Natural killer cell (primary cell): ENCODE data around the gene MAP6D1. TPM values are rescaled to one million over a fixed set of nuclear protein-coding genes. Genes with fewer than 3 reads are reported as not detected.

ENCODE experiments used
- ATAC-seq, 3 donors: fragments of 150-1000 bp in 2 of 3; fragments of 200-7000 bp in 1 of 3; cut with Tn5 transposase; 1 replicate in 1 of 3; 2 replicates in 2 of 3; pipeline ENCODE4 v1.10.0; 2021; ENCODE audit warnings: mild to moderate bottlenecking in 2 of 3, moderate library complexity in 2 of 3
- DNase-seq, 2 donors: peaks; one replicate each; pipeline versions ENCODE4 v3.0.0 to v3.0.0-alpha.2; 2013 to 2021; ENCODE audit warnings: mixed read lengths in 1 of 2
- H3K27ac ChIP-seq: one replicate; pipeline ENCODE4 v1.5.1; 2013; ENCODE audit warnings: mild to moderate bottlenecking, low read length
- H3K27me3 ChIP-seq: one replicate; pipeline ENCODE4 v1.6.1; 2013; ENCODE audit warnings: low read length; ENCODE audit not compliant: control insufficient read depth, insufficient read depth
- H3K36me3 ChIP-seq: one replicate; pipeline ENCODE4 v1.6.1; 2013; ENCODE audit warnings: low read length; ENCODE audit not compliant: control insufficient read depth, insufficient read depth
- H3K4me1 ChIP-seq: one replicate; pipeline ENCODE4 v1.6.1; 2013; ENCODE audit warnings: low read length; ENCODE audit not compliant: control insufficient read depth, insufficient read depth
- H3K4me3 ChIP-seq: one replicate; pipeline ENCODE4 v1.5.1; 2013; ENCODE audit warnings: low read length
- H3K9me3 ChIP-seq: one replicate; pipeline ENCODE4 v1.6.1; 2013; ENCODE audit warnings: low read length; ENCODE audit not compliant: control insufficient read depth, insufficient read depth
- H3K27ac Mint-ChIP-seq, 2 donors: one replicate each; pipeline ENCODE4 v1.8.0; 2022; ENCODE audit warnings: mild to moderate bottlenecking in 2 of 2, mixed read lengths in 2 of 2, moderate library complexity in 1 of 2
- H3K27me3 Mint-ChIP-seq, 2 donors: one replicate each; pipeline ENCODE4 v1.8.0; 2022; ENCODE audit warnings: low read depth in 2 of 2, mixed read lengths in 2 of 2
- H3K36me3 Mint-ChIP-seq: one replicate; pipeline ENCODE4 v1.8.0; 2022; ENCODE audit warnings: mixed read lengths
- H3K4me1 Mint-ChIP-seq, 2 donors: one replicate each; pipeline ENCODE4 v1.8.0; 2022; ENCODE audit warnings: mixed read lengths in 2 of 2
- H3K4me3 Mint-ChIP-seq: one replicate; pipeline ENCODE4 v1.8.0; 2022; ENCODE audit warnings: mild to moderate bottlenecking, moderate library complexity, mixed read lengths
- H3K9me3 Mint-ChIP-seq, 2 donors: one replicate each; pipeline ENCODE4 v1.8.0; 2022; ENCODE audit warnings: mixed read lengths in 2 of 2
- WGBS: methylation state at CpG from one replicate; pipeline ENCODE4 v1.1.7; 2013; ENCODE audit warnings: missing lambda C conversion rate; ENCODE audit not compliant: insufficient coverage; 5-methylcytosine and 5-hydroxymethylcytosine counted together
- intact Hi-C: fragments of 100-400 bp; cut with micrococcal nuclease; formaldehyde crosslinking; loops from one replicate; pipeline ENCODE4 v1.14.2; 2022
- total RNA-seq, 4 donors: library from RNA; stranded (reverse); fragments of 120-200 nt in 1 of 4; gene quantifications; one replicate each; pipeline versions ENCODE4 v1.2.3 to v1.2.4, GENCODE V29; 2013 to 2022
- TF ChIP-seq, protein P1 (sequence below): fragments of 200-600 bp; IDR thresholded peaks from one replicate; pipeline ENCODE4 v1.8.0; 2022; ENCODE audit warnings: antibody characterized with exemption

The MAP6D1 gene
- total RNA-seq, 3 donors from 2014 or later (not counting 1 experiment from before 2014, with no cell fraction given), result 0.70 to 2.4 TPM; not detected in 1

DNA sequence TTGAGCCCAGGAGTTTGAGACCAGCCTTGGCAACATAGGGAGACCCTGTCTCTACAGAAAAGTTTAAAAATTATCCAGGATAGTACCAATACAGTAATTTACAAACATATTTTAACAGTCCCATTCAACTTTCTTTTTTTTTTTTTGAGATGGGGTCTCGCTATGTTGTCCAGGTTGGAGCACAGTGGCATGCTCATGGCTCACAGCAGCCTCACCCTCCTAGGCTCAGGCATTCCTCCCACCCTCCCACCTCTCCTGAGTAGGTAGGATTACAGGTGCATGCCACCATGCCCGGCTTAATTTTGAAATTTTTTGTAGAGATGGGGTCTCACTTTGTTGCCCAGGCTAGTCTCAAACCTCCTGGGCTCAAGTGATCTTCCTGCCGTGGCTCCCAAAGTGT lies 12.5 kb upstream of the MAP6D1 start:
- no peaks in the 10 kb centered on the region for H3K4me1 Mint-ChIP-seq
- no peak overlapping the region for H3K4me3 ChIP-seq
- no peaks in the 10 kb centered on the region for H3K4me1 ChIP-seq
- no peaks in the 10 kb centered on the region for H3K9me3 Mint-ChIP-seq
- no peak overlapping the region for H3K27ac Mint-ChIP-seq
- TF ChIP-seq, protein P1, sequence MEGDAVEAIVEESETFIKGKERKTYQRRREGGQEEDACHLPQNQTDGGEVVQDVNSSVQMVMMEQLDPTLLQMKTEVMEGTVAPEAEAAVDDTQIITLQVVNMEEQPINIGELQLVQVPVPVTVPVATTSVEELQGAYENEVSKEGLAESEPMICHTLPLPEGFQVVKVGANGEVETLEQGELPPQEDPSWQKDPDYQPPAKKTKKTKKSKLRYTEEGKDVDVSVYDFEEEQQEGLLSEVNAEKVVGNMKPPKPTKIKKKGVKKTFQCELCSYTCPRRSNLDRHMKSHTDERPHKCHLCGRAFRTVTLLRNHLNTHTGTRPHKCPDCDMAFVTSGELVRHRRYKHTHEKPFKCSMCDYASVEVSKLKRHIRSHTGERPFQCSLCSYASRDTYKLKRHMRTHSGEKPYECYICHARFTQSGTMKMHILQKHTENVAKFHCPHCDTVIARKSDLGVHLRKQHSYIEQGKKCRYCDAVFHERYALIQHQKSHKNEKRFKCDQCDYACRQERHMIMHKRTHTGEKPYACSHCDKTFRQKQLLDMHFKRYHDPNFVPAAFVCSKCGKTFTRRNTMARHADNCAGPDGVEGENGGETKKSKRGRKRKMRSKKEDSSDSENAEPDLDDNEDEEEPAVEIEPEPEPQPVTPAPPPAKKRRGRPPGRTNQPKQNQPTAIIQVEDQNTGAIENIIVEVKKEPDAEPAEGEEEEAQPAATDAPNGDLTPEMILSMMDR, result no peak
- H3K9me3 ChIP-seq, result no peaks in the 10 kb centered on the region
- H3K36me3 ChIP-seq, result peaks cover 50% of the 10 kb centered on the region
- no peak overlapping the region for H3K4me3 Mint-ChIP-seq
- 94% methylated on average over 2 of the region's 3 CpGs for WGBS
- no peak for DNase-seq
- H3K27ac ChIP-seq, result no peak overlapping the region
- ATAC-seq, result no peak
- H3K36me3 Mint-ChIP-seq, result peaks cover 13% of the 10 kb centered on the region
- no peaks in the 10 kb centered on the region for H3K27me3 Mint-ChIP-seq
- intact Hi-C loops, result no loop called here
- no peaks in the 10 kb centered on the region for H3K27me3 ChIP-seq

DNA sequence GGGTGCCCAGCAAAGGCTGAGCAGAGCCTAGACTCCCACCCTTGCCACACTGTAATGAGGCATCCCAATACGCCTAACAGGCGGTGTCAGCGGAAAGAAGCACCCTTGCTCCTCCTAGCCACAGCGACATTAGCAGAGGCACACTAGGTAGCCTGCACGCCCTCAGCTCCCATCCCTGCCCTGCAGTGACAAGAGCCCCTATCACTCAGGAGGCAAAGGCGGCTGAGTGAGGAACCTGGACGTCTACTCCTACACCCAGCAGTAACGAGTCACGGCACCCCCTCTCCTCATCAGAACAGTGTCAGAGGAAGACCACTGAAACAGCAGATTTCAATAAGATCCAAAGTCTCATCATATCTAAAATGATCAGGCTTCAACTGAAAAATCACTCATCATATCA lies 12.0 kb upstream of the MAP6D1 start:
- H3K9me3 ChIP-seq, result no peaks in the 10 kb centered on the region
- H3K4me3 Mint-ChIP-seq, result no peak overlapping the region
- no peaks in the 10 kb centered on the region for H3K9me3 Mint-ChIP-seq
- H3K4me1 Mint-ChIP-seq, result no peaks in the 10 kb centered on the region
- H3K27ac ChIP-seq, result no peak overlapping the region
- TF ChIP-seq, protein P1, result no peak
- peaks cover 13% of the 10 kb centered on the region for H3K36me3 Mint-ChIP-seq
- H3K27ac Mint-ChIP-seq, result no peak overlapping the region
- H3K36me3 ChIP-seq, result peaks cover 54% of the 10 kb centered on the region
- no peaks in the 10 kb centered on the region for H3K27me3 ChIP-seq
- no peak for ATAC-seq
- DNase-seq, result no peak
- 95% methylated on average over 9 of the region's 9 CpGs for WGBS
- no peaks in the 10 kb centered on the region for H3K4me1 ChIP-seq
- H3K4me3 ChIP-seq, result no peak overlapping the region
- intact Hi-C loops, result no loop called here
- H3K27me3 Mint-ChIP-seq, result no peaks in the 10 kb centered on the region

DNA sequence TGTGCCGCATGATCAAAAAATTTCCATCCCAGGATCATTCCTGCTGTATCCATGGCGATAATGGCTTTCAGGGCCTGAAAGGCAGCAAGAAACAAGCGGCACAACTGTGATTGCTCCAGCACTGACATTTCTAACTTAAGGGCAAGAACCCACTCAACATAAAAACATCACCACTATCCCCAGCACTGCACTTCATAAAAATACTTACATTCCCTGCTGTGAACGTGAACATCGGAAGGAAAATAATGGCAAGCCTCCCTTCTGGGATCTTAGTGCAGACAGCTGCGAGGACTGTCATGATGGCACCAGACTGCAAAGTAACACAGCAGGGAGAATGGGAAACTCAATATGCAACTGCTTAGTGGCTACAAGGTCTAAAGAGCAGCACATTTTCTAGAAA lies 8.1 kb upstream of the MAP6D1 start:
- Histone ChIP-seq H3K9me3 (no peaks in the 10 kb centered on the region), H3K36me3 (peaks cover 34% of the 10 kb centered on the region), H3K4me1 (no peaks in the 10 kb centered on the region), H3K27me3 (no peaks in the 10 kb centered on the region), H3K4me3 (no peak overlapping the region), H3K27ac (no peak overlapping the region)
- intact Hi-C loops, result no loop called here
- Mint-ChIP-seq H3K9me3 (no peaks in the 10 kb centered on the region), H3K27ac (no peak overlapping the region), H3K4me1 (no peaks in the 10 kb centered on the region), H3K27me3 (no peaks in the 10 kb centered on the region), H3K36me3 (no peaks in the 10 kb centered on the region), H3K4me3 (no peak overlapping the region)
- DNase-seq, result no peak
- TF ChIP-seq, protein P1, result no peak
- ATAC-seq, result no peak
- WGBS, result 98% methylated on average over 6 of the region's 6 CpGs

- TF ChIP-seq, protein P1, result no peak
- Mint-ChIP-seq H3K27ac (no peak overlapping the region), H3K4me1 (no peaks in the 10 kb centered on the region), H3K27me3 (no peaks in the 10 kb centered on the region), H3K4me3 (no peak overlapping the region), H3K36me3 (no peaks in the 10 kb centered on the region), H3K9me3 (no peaks in the 10 kb centered on the region)
- DNase-seq (no peak), ATAC-seq (no peak)
- WGBS, result 98% methylated on average over 9 of the region's 9 CpGs
- Histone ChIP-seq H3K9me3 (no peaks in the 10 kb centered on the region), H3K36me3 (peaks cover 32% of the 10 kb centered on the region), H3K27ac (no peak overlapping the region), H3K4me3 (no peak overlapping the region), H3K4me1 (peaks cover 3% of the 10 kb centered on the region), H3K27me3 (no peaks in the 10 kb centered on the region)
- intact Hi-C loops, result no loop called here
Observed at GRCh38 chr3:183830187-183830586, 4.8 kb upstream of the MAP6D1 start.
